K562 (cell line): ENCODE data around the gene LPCAT1. TPM values are rescaled to one million over a fixed set of nuclear protein-coding genes. Genes with fewer than 3 reads are reported as not detected.

ENCODE experiments used
- ATAC-seq: fragments of 200-7000 bp; cut with Tn5 transposase; 3 replicates; pipeline ENCODE4 v1.9.1; 2020; ENCODE audit warnings: moderate library complexity
- BruUV-seq: library from RNA; stranded (reverse); fragments of 400-500 nt; replicated peaks from 2 replicates; lab custom pipeline; 2021; lab: Mats Ljungman, UMichigan
- CTCF ChIA-PET: fragments of 300-600 bp; formaldehyde crosslinking; extraction: SDS; loops from one replicate; lab custom pipeline; 2021; ENCODE audit warnings: low intra/inter-chr PET ratio; lab: Yijun Ruan, JAX
- POLR2A ChIA-PET: fragments of 300-600, 350-650 bp; sonication (Branson Sonifier 250); formaldehyde crosslinking; extraction: SDS; loops from one replicate; lab custom pipeline; 2021; ENCODE audit warnings: antibody characterized with exemption, inconsistent platforms; lab: Yijun Ruan, JAX
- DNase-seq, 4 experiments: peaks; one replicate each; pipeline versions ENCODE4 v3.0.0 to v3.0.0-alpha.2; 2011 to 2018; ENCODE audit warnings: low spot score in 3 of 4, mixed read lengths in 3 of 4; ENCODE audit errors: extremely low read depth in 1 of 4
- FAIRE-seq: peaks from 2 replicates; lab custom pipeline; 2011; peaks lifted over from hg19 to GRCh38; lab: Jason Lieb, UNC
- H2AFZ ChIP-seq: 2 replicates; pipeline ENCODE4 v1.6.0; 2011; ENCODE audit warnings: low read depth, low read length, control low read depth, inconsistent platforms
- H3K27ac ChIP-seq: fragments of 200-600 bp; 3 replicates; pipeline ENCODE4 v1.8.0; 2011; ENCODE audit warnings: low read depth, mild to moderate bottlenecking, control low read depth, inconsistent platforms, low read length, moderate library complexity, mixed read lengths; ENCODE audit errors: extremely low read depth
- H3K27me3 ChIP-seq, 2 experiments: fragments of 300-600 bp in 1 of 2; 2 replicates in 1 of 2; 3 replicates in 1 of 2; pipeline versions ENCODE4 v1.6.0 to v1.8.0; 2011; ENCODE audit warnings: inconsistent platforms in 2 of 2, low read length in 2 of 2, mild to moderate bottlenecking in 1 of 2, mixed read lengths in 1 of 2, moderate library complexity in 1 of 2; ENCODE audit not compliant: control insufficient read depth in 2 of 2, insufficient read depth in 2 of 2
- H3K36me3 ChIP-seq: fragments of 300-600 bp; 3 replicates; pipeline ENCODE4 v1.8.0; 2011; ENCODE audit warnings: mild to moderate bottlenecking, low read length, inconsistent platforms; ENCODE audit not compliant: control insufficient read depth, insufficient read depth
- H3K4me1 ChIP-seq, 2 experiments: fragments of 200-600 bp in 1 of 2; replicated peaks in 1 of 2; 2 replicates in 1 of 2; 3 replicates in 1 of 2; pipeline versions ENCODE4 v1.5.1 to v1.8.0; 2011; ENCODE audit warnings: inconsistent platforms in 2 of 2, low read length in 2 of 2, mild to moderate bottlenecking in 1 of 2, mixed read lengths in 1 of 2, moderate library complexity in 1 of 2; ENCODE audit not compliant: control insufficient read depth in 2 of 2, insufficient read depth in 2 of 2
- H3K4me2 ChIP-seq: 2 replicates; pipeline ENCODE4 v1.6.1; 2011; ENCODE audit warnings: low read length, control low read depth, inconsistent platforms, mixed read lengths; ENCODE audit not compliant: insufficient read depth
- H3K4me3 ChIP-seq: fragments of 200-600 bp; sonication (generic), shearing (Covaris generic); 2 replicates; pipeline ENCODE4 v1.5.1; 2016; ENCODE audit warnings: control low read depth, inconsistent platforms
- H3K79me2 ChIP-seq: fragments of 200-600 bp; 3 replicates; pipeline ENCODE4 v1.8.0; 2011; ENCODE audit warnings: low read length, inconsistent platforms; ENCODE audit not compliant: control insufficient read depth, insufficient read depth
- H3K9ac ChIP-seq, 2 experiments: 2 replicates each; pipeline versions ENCODE4 v1.6.0 to v1.6.1; 2011; ENCODE audit warnings: low read depth in 2 of 2, low read length in 2 of 2, control low read depth in 1 of 2, inconsistent platforms in 1 of 2, mild to moderate bottlenecking in 1 of 2, mixed read lengths in 1 of 2; ENCODE audit not compliant: insufficient read depth in 1 of 2
- H3K9me1 ChIP-seq: one replicate; pipeline ENCODE4 v1.6.0; 2011; ENCODE audit warnings: inconsistent platforms, mild to moderate bottlenecking, low read length, moderate library complexity; ENCODE audit not compliant: control insufficient read depth, insufficient read depth
- H3K9me3 ChIP-seq: replicated peaks from 2 replicates; pipeline ENCODE4 v1.5.1; 2011; ENCODE audit warnings: low read depth, low read length, inconsistent platforms; ENCODE audit not compliant: control insufficient read depth, insufficient read depth
- H4K20me1 ChIP-seq: replicated peaks from 2 replicates; pipeline ENCODE4 v1.6.1; 2011; ENCODE audit warnings: low read length, inconsistent platforms, mixed read lengths; ENCODE audit not compliant: control insufficient read depth, insufficient read depth
- CTBP1 ChIP-seq: fragments of 450-650 bp; IDR thresholded peaks from 2 replicates; pipeline ENCODE4 v1.6.1; 2016; ENCODE audit warnings: borderline replicate concordance
- FOXA1 ChIP-seq: fragments of 450-650 bp; IDR thresholded peaks from 2 replicates; pipeline ENCODE4 v1.6.1; 2016; ENCODE audit warnings: mild to moderate bottlenecking, borderline replicate concordance
- FOXJ2 ChIP-seq: fragments of 200-800 bp; sonication (Bioruptor generic); IDR thresholded peaks from 2 replicates; pipeline ENCODE4 v1.6.1; 2016; ENCODE audit warnings: missing genetic modification characterization, missing compliant biosample characterization
- FUS ChIP-seq: fragments of 200-400 bp; formaldehyde crosslinking; optimal IDR thresholded peaks from 2 replicates; pipeline ENCODE3; 2017; ENCODE audit warnings: low read depth, low read length
- MYBL2 ChIP-seq, 2 experiments: fragments of 450-650 bp in 1 of 2; sonication (generic) in 1 of 2; formaldehyde crosslinking in 1 of 2; IDR thresholded peaks; 2 replicates each; pipeline versions ENCODE4 v1.6.1 to v1.8.1; 2017 to 2022; ENCODE audit warnings: borderline replicate concordance in 1 of 2, inconsistent platforms in 1 of 2, low read depth in 1 of 2, mild to moderate bottlenecking in 1 of 2, missing genetic modification reagents in 1 of 2, moderate library complexity in 1 of 2
- NCOR1 ChIP-seq: fragments of 450-650 bp; IDR thresholded peaks from 2 replicates; pipeline ENCODE4 v1.6.1; 2016; ENCODE audit warnings: mild to moderate bottlenecking, moderate library complexity
- OTX1 ChIP-seq: fragments of 450-650 bp; formaldehyde crosslinking; IDR thresholded peaks from 2 replicates; pipeline ENCODE4 v1.4.0; 2022; ENCODE audit warnings: mild to moderate bottlenecking
- TAF15 ChIP-seq: fragments of 200-400 bp; formaldehyde crosslinking; IDR thresholded peaks from 2 replicates; pipeline ENCODE4 v1.6.1; 2017; ENCODE audit warnings: mild to moderate bottlenecking, low read depth, low read length, moderate library complexity
- XRCC3 ChIP-seq: fragments of 450-650 bp; IDR thresholded peaks from 2 replicates; pipeline ENCODE4 v1.6.1; 2017; ENCODE audit warnings: mild to moderate bottlenecking, moderate library complexity
- YBX1 ChIP-seq: fragments of 450-650 bp; IDR thresholded peaks from 2 replicates; pipeline ENCODE4 v1.7.1; 2016; ENCODE audit warnings: mild to moderate bottlenecking
- ZFP30 ChIP-seq: fragments of 250-450 bp; sonication (Bioruptor Pico); IDR thresholded peaks from 2 replicates; pipeline ENCODE4 v1.8.0; 2022; ENCODE audit warnings: moderate library complexity, mild to moderate bottlenecking, inconsistent platforms, borderline replicate concordance
- ZNF121 ChIP-seq: sonication (generic); formaldehyde crosslinking; conservative IDR thresholded peaks from 2 replicates; pipeline ENCODE4 v1.8.0; 2022; ENCODE audit warnings: missing genetic modification reagents
- ZNF165 ChIP-seq: fragments of 250-450 bp; sonication (Bioruptor Pico); IDR thresholded peaks from 2 replicates; pipeline ENCODE4 v1.4.0; 2020; ENCODE audit warnings: borderline replicate concordance
- ZNF780A ChIP-seq: fragments of 250-450 bp; sonication (Bioruptor Pico); IDR thresholded peaks from 2 replicates; pipeline ENCODE4 v1.5.0; 2021; ENCODE audit warnings: mild to moderate bottlenecking
- WGBS: fragments of 100-300 bp; shearing (Covaris generic); methylation state at CpG from one replicate; pipeline ENCODE4 v1.1.6; 2016; ENCODE audit warnings: low coverage, mixed read lengths; ENCODE audit not compliant: insufficient coverage; ENCODE audit errors: missing lambda C conversion rate; 5-methylcytosine and 5-hydroxymethylcytosine counted together
- in situ Hi-C: fragments of 300-500 bp; cut with MboI; formaldehyde crosslinking; loops from 4 replicates; pipeline ENCODE4 v1.15.0; 2018; ENCODE audit warnings: inconsistent platforms, mixed read lengths
- intact Hi-C: fragments of 100-400 bp; cut with micrococcal nuclease; formaldehyde crosslinking; loops from 2 replicates; pipeline ENCODE4 v1.14.2; 2022
- polyA plus RNA-seq, 8 experiments: library from polyadenylated mRNA; depleted of rRNA in 4 of 8; stranded (reverse) in 5 of 8; unstranded in 3 of 8; fragments of >200 nt; fragmentation: Nextera tagmentation in 2 of 8; fragmentation: Illumina TruSeq in 1 of 8; extraction: Ambion mirVana in 2 of 8; extraction: Trizol in 1 of 8; gene quantifications; 2 replicates each; pipeline versions ENCODE4 v1.2.1 to v1.2.3, GENCODE V29; 2011 to 2014; ENCODE audit warnings: inconsistent platforms in 1 of 8, missing spikeins in 1 of 8
- total RNA-seq, 7 experiments: library from RNA; depleted of rRNA in 6 of 7; stranded (reverse); fragments of >200 nt in 6 of 7; fragmentation: Illumina TruSeq in 2 of 7; extraction: Trizol in 2 of 7; gene quantifications; 2 replicates each; pipeline versions ENCODE4 v1.2.1 to v1.2.3, GENCODE V29; 2011 to 2021; ENCODE audit warnings: low replicate concordance in 1 of 7
- TF ChIP-seq, protein P1 (sequence below): fragments of 450-650 bp; IDR thresholded peaks from 2 replicates; pipeline ENCODE4 v1.6.1; 2017; ENCODE audit warnings: antibody characterized with exemption, mild to moderate bottlenecking
- TF ChIP-seq, protein P2 (sequence below): fragments of 450-650 bp; IDR thresholded peaks from 2 replicates; pipeline ENCODE4 v1.6.1; 2016; ENCODE audit warnings: missing biosample characterization, missing genetic modification characterization

Gene LPCAT1
- total and polyA plus RNA-seq, 9 of the 15 experiments (the other 6 are each of a cell fraction or from before 2014, with no cell fraction given) = 0.14 to 18.4 (median 13.9) TPM

GRCh38 chr5:1447671-1448361 lies 75.9 kb downstream of the LPCAT1 start:
- Histone ChIP-seq H3K27me3 (peaks cover 32 to 59% of the 10 kb centered on the region in 2 experiments; a peak in 4 of 5 replicates), H3K9me3 (no peaks in the 10 kb centered on the region), H2AFZ (no peak overlapping the region), H3K79me2 (no peaks in the 10 kb centered on the region), H3K27ac (no peak overlapping the region), H3K36me3 (no peaks in the 10 kb centered on the region), H4K20me1 (no peaks in the 10 kb centered on the region), H3K4me2 (no peak overlapping the region), H3K9me1 (no peaks in the 10 kb centered on the region), H3K9ac (no peak overlapping the region), H3K4me1 (peaks cover 0 to 18% of the 10 kb centered on the region in 2 experiments; a peak in 2 of 5 replicates), H3K4me3 (no peak overlapping the region)
- no TSS peak for BruUV-seq
- in situ Hi-C loops (no loop called here), intact Hi-C loops (no loop called here)
- DNase-seq (no peak), FAIRE-seq (no peak), ATAC-seq (no peak)
- CTCF ChIA-PET = no interaction called here
- POLR2A ChIA-PET = interaction anchor here (0.6 kb wide), 1 partner anchor 680 kb away, joined by 3 read pairs; no protein-coding TSS in a partner anchor
- WGBS = 1% methylated on average over 16 of the region's 16 CpGs
- TF ChIP-seq FUS = no peak
- no peak for TF ChIP-seq FOXJ2 (tag)
- TF ChIP-seq XRCC3 = no peak
- TF ChIP-seq NCOR1 = no peak
- TF ChIP-seq ZNF165 (CRISPR knock-in tag) = no peak
- TF ChIP-seq ZNF780A (CRISPR knock-in tag) = no peak
- TF ChIP-seq OTX1 (CRISPR knock-in tag) = no peak
- TF ChIP-seq, protein P1, sequence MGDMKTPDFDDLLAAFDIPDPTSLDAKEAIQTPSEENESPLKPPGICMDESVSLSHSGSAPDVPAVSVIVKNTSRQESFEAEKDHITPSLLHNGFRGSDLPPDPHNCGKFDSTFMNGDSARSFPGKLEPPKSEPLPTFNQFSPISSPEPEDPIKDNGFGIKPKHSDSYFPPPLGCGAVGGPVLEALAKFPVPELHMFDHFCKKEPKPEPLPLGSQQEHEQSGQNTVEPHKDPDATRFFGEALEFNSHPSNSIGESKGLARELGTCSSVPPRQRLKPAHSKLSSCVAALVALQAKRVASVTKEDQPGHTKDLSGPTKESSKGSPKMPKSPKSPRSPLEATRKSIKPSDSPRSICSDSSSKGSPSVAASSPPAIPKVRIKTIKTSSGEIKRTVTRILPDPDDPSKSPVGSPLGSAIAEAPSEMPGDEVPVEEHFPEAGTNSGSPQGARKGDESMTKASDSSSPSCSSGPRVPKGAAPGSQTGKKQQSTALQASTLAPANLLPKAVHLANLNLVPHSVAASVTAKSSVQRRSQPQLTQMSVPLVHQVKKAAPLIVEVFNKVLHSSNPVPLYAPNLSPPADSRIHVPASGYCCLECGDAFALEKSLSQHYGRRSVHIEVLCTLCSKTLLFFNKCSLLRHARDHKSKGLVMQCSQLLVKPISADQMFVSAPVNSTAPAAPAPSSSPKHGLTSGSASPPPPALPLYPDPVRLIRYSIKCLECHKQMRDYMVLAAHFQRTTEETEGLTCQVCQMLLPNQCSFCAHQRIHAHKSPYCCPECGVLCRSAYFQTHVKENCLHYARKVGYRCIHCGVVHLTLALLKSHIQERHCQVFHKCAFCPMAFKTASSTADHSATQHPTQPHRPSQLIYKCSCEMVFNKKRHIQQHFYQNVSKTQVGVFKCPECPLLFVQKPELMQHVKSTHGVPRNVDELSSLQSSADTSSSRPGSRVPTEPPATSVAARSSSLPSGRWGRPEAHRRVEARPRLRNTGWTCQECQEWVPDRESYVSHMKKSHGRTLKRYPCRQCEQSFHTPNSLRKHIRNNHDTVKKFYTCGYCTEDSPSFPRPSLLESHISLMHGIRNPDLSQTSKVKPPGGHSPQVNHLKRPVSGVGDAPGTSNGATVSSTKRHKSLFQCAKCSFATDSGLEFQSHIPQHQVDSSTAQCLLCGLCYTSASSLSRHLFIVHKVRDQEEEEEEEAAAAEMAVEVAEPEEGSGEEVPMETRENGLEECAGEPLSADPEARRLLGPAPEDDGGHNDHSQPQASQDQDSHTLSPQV = no peak
- no peak for TF ChIP-seq CTBP1
- TF ChIP-seq TAF15 = no peak
- no peak for TF ChIP-seq YBX1
- TF ChIP-seq ZFP30 (CRISPR knock-in tag) = no peak
- no peak for TF ChIP-seq MYBL2 (IDR thresholded peaks at IDR 0.05; ENCODE audit: low read depth)
- TF ChIP-seq MYBL2 (CRISPR knock-in tag; IDR thresholded peaks at IDR 0.05; ENCODE audit: borderline replicate concordance) = no peak
- TF ChIP-seq, protein P2, sequence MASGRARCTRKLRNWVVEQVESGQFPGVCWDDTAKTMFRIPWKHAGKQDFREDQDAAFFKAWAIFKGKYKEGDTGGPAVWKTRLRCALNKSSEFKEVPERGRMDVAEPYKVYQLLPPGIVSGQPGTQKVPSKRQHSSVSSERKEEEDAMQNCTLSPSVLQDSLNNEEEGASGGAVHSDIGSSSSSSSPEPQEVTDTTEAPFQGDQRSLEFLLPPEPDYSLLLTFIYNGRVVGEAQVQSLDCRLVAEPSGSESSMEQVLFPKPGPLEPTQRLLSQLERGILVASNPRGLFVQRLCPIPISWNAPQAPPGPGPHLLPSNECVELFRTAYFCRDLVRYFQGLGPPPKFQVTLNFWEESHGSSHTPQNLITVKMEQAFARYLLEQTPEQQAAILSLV = no peak
- no peak for TF ChIP-seq ZNF121 (CRISPR knock-in tag)
- no peak for TF ChIP-seq FOXA1
